ENCODE data around the gene TAGLN3.
"Not testable (repeated sequence)": the region's sequence is repeated elsewhere in the genome, so short reads cannot be mapped to it uniquely, and the experiment has no call there.

The TAGLN3 gene

GRCh38 chr3:112034436-112034835 is 35.7 kb downstream of the TAGLN3 start, which contains the start of gene TMPRSS7:
Gene TMPRSS7, plus strand, starts transcription at chr3:112034736. Its CDS starts 110 bp downstream, at chr3:112034846.
- Histone ChIP-seq H3K4me1 (ENCODE audit: control insufficient read depth, low read depth, low read length) (no peaks in the 10 kb centered on the region), H3K4me2 (ENCODE audit: low read length) (no peak within 1 kb of the TSS), H4K8ac (ENCODE audit: low read depth, low read length) (no peak within 1 kb of the TSS), H3K18ac (ENCODE audit: low read length) (no peak within 1 kb of the TSS), H3K27me3 (ENCODE audit: insufficient read depth, low read length, poor library complexity) (no peaks in the 10 kb centered on the region), H2BK15ac (replicated peaks; ENCODE audit: low read depth) (no peak within 1 kb of the TSS), H3K79me1 (ENCODE audit: low read length) (no peaks in the 10 kb centered on the region), H3K9ac (ENCODE audit: low read length) (no peak within 1 kb of the TSS), H3K23ac (ENCODE audit: low read length) (no peak within 1 kb of the TSS), H3K79me2 (ENCODE audit: control insufficient read depth, insufficient read depth, low read length) (no peaks in the 10 kb centered on the region), H2AK5ac (ENCODE audit: low read length) (no peak within 1 kb of the TSS), H2BK5ac (ENCODE audit: low read length) (no peak within 1 kb of the TSS), H4K5ac (ENCODE audit: low read length) (no peak within 1 kb of the TSS), H3K4me3 (ENCODE audit: low read length) (no peak within 1 kb of the TSS), H3K4ac (ENCODE audit: low read depth, low read length) (no peak within 1 kb of the TSS), H3K36me3 (ENCODE audit: control insufficient read depth, insufficient read depth, low read length) (no peaks in the 10 kb centered on the region), H3K56ac (ENCODE audit: low read length) (no peak within 1 kb of the TSS), H2BK120ac (ENCODE audit: low read depth, low read length) (no peak within 1 kb of the TSS), H3K27ac (ENCODE audit: low read depth, low read length) (no peak within 1 kb of the TSS)
- DNase-seq: no peak
- no CpG with 5 or more reads among the region's 4 CpGs for WGBS (ENCODE audit: extremely low coverage, insufficient coverage, low lambda C conversion rate)

- WGBS (ENCODE audit: extremely low coverage, insufficient coverage, low lambda C conversion rate): no CpG with 5 or more reads among the region's 3 CpGs
- H2BK15ac ChIP-seq (replicated peaks; ENCODE audit: low read depth): no peak overlapping the region
- H2BK5ac ChIP-seq (ENCODE audit: low read length): no peak overlapping the region
- no peak overlapping the region for H3K4ac ChIP-seq (ENCODE audit: low read depth, low read length)
- H3K56ac ChIP-seq (ENCODE audit: low read length): no peak overlapping the region
- H2BK120ac ChIP-seq (ENCODE audit: low read depth, low read length): no peak overlapping the region
- no peaks in the 10 kb centered on the region for H3K4me1 ChIP-seq (ENCODE audit: control insufficient read depth, low read depth, low read length)
- H3K27ac ChIP-seq (ENCODE audit: low read depth, low read length): no peak overlapping the region
- no peaks in the 10 kb centered on the region for H3K79me2 ChIP-seq (ENCODE audit: control insufficient read depth, insufficient read depth, low read length)
- H3K79me1 ChIP-seq (ENCODE audit: low read length): no peaks in the 10 kb centered on the region
- H3K23ac ChIP-seq (ENCODE audit: low read length): no peak overlapping the region
- H3K36me3 ChIP-seq (ENCODE audit: control insufficient read depth, insufficient read depth, low read length): no peaks in the 10 kb centered on the region
- H3K4me3 ChIP-seq (ENCODE audit: low read length): no peak overlapping the region
- H3K9ac ChIP-seq (ENCODE audit: low read length): no peak overlapping the region
- DNase-seq: no peak
- H3K4me2 ChIP-seq (ENCODE audit: low read length): no peak overlapping the region
- no peak overlapping the region for H4K8ac ChIP-seq (ENCODE audit: low read depth, low read length)
- H3K27me3 ChIP-seq (ENCODE audit: insufficient read depth, low read length, poor library complexity): no peaks in the 10 kb centered on the region
- H3K18ac ChIP-seq (ENCODE audit: low read length): no peak overlapping the region
- H4K5ac ChIP-seq (ENCODE audit: low read length): no peak overlapping the region
- no peak overlapping the region for H2AK5ac ChIP-seq (ENCODE audit: low read length)
These were observed 36.5 kb downstream of the TAGLN3 start for GRCh38 chr3:112035241-112035640.

GRCh38 chr3:112037194-112037593 is 38.5 kb downstream of the TAGLN3 start:
- H3K23ac ChIP-seq (ENCODE audit: low read length); H2BK15ac ChIP-seq (replicated peaks; ENCODE audit: low read depth); H3K4me2 ChIP-seq (ENCODE audit: low read length); H3K79me1 ChIP-seq (ENCODE audit: low read length); H2BK5ac ChIP-seq (ENCODE audit: low read length); H3K9ac ChIP-seq (ENCODE audit: low read length); H3K4ac ChIP-seq (ENCODE audit: low read depth, low read length); H3K79me2 ChIP-seq (ENCODE audit: control insufficient read depth, insufficient read depth, low read length); H3K18ac ChIP-seq (ENCODE audit: low read length); H3K27ac ChIP-seq (ENCODE audit: low read depth, low read length); H3K4me1 ChIP-seq (ENCODE audit: control insufficient read depth, low read depth, low read length); H3K36me3 ChIP-seq (ENCODE audit: control insufficient read depth, insufficient read depth, low read length); H2BK120ac ChIP-seq (ENCODE audit: low read depth, low read length); H4K8ac ChIP-seq (ENCODE audit: low read depth, low read length); H2AK5ac ChIP-seq (ENCODE audit: low read length); H3K27me3 ChIP-seq (ENCODE audit: insufficient read depth, low read length, poor library complexity); H3K4me3 ChIP-seq (ENCODE audit: low read length); H3K56ac ChIP-seq (ENCODE audit: low read length); DNase-seq; H4K5ac ChIP-seq (ENCODE audit: low read length): not testable (repeated sequence)
- WGBS (ENCODE audit: extremely low coverage, insufficient coverage, low lambda C conversion rate): no CpG with 5 or more reads among the region's 4 CpGs

DNA sequence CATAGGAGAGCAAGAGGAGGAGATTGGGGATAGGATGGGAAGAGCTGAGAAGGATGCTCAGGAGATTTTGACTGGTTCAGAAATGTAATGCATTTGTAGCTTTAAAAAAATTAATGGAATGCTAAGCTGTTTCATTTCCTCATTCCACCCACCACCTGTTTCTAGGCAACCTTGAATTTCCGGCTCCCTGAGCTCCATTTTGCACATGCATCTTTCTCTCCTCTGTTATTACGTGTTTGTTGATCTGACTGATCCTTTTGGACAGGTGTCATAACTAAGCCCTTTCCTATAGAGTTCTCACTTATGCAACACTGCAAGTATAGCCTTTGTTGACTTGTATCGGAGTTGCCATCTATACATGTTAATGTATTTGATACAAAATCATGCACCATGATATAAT is 40.1 kb downstream of the TAGLN3 start:
- H2BK5ac ChIP-seq (ENCODE audit: low read length): no peak overlapping the region
- no peaks in the 10 kb centered on the region for H3K79me1 ChIP-seq (ENCODE audit: low read length)
- no peak overlapping the region for H3K23ac ChIP-seq (ENCODE audit: low read length)
- H3K27ac ChIP-seq (ENCODE audit: low read depth, low read length): no peak overlapping the region
- H2BK15ac ChIP-seq (replicated peaks; ENCODE audit: low read depth): no peak overlapping the region
- H2BK120ac ChIP-seq (ENCODE audit: low read depth, low read length): no peak overlapping the region
- H3K4me2 ChIP-seq (ENCODE audit: low read length): no peak overlapping the region
- no peak for DNase-seq
- H3K4me3 ChIP-seq (ENCODE audit: low read length): no peak overlapping the region
- H3K36me3 ChIP-seq (ENCODE audit: control insufficient read depth, insufficient read depth, low read length): no peaks in the 10 kb centered on the region
- H3K9ac ChIP-seq (ENCODE audit: low read length): no peak overlapping the region
- no peaks in the 10 kb centered on the region for H3K79me2 ChIP-seq (ENCODE audit: control insufficient read depth, insufficient read depth, low read length)
- no peak overlapping the region for H4K5ac ChIP-seq (ENCODE audit: low read length)
- H4K8ac ChIP-seq (ENCODE audit: low read depth, low read length): no peak overlapping the region
- no peak overlapping the region for H3K18ac ChIP-seq (ENCODE audit: low read length)
- H3K4me1 ChIP-seq (ENCODE audit: control insufficient read depth, low read depth, low read length): no peaks in the 10 kb centered on the region
- no peaks in the 10 kb centered on the region for H3K27me3 ChIP-seq (ENCODE audit: insufficient read depth, low read length, poor library complexity)
- no peak overlapping the region for H2AK5ac ChIP-seq (ENCODE audit: low read length)
- H3K4ac ChIP-seq (ENCODE audit: low read depth, low read length): no peak overlapping the region
- no peak overlapping the region for H3K56ac ChIP-seq (ENCODE audit: low read length)
- WGBS (ENCODE audit: extremely low coverage, insufficient coverage, low lambda C conversion rate): no CpG with 5 or more reads among the region's 3 CpGs

- H3K27me3 ChIP-seq (ENCODE audit: insufficient read depth, low read length, poor library complexity): no peaks in the 10 kb centered on the region
- no peak overlapping the region for H3K23ac ChIP-seq (ENCODE audit: low read length)
- H3K9ac ChIP-seq (ENCODE audit: low read length): no peak overlapping the region
- no peak overlapping the region for H2BK120ac ChIP-seq (ENCODE audit: low read depth, low read length)
- H3K36me3 ChIP-seq (ENCODE audit: control insufficient read depth, insufficient read depth, low read length): no peaks in the 10 kb centered on the region
- no peak overlapping the region for H2BK15ac ChIP-seq (replicated peaks; ENCODE audit: low read depth)
- no peaks in the 10 kb centered on the region for H3K79me2 ChIP-seq (ENCODE audit: control insufficient read depth, insufficient read depth, low read length)
- H4K8ac ChIP-seq (ENCODE audit: low read depth, low read length): no peak overlapping the region
- no peak overlapping the region for H2AK5ac ChIP-seq (ENCODE audit: low read length)
- no peak overlapping the region for H3K27ac ChIP-seq (ENCODE audit: low read depth, low read length)
- H3K56ac ChIP-seq (ENCODE audit: low read length): no peak overlapping the region
- no peak for DNase-seq
- H3K18ac ChIP-seq (ENCODE audit: low read length): no peak overlapping the region
- no peaks in the 10 kb centered on the region for H3K4me1 ChIP-seq (ENCODE audit: control insufficient read depth, low read depth, low read length)
- no peak overlapping the region for H3K4me3 ChIP-seq (ENCODE audit: low read length)
- no peaks in the 10 kb centered on the region for H3K79me1 ChIP-seq (ENCODE audit: low read length)
- H2BK5ac ChIP-seq (ENCODE audit: low read length): no peak overlapping the region
- no peak overlapping the region for H3K4ac ChIP-seq (ENCODE audit: low read depth, low read length)
- no peak overlapping the region for H4K5ac ChIP-seq (ENCODE audit: low read length)
- H3K4me2 ChIP-seq (ENCODE audit: low read length): no peak overlapping the region
These were observed 42.6 kb downstream of the TAGLN3 start for GRCh38 chr3:112041321-112041720.

DNA sequence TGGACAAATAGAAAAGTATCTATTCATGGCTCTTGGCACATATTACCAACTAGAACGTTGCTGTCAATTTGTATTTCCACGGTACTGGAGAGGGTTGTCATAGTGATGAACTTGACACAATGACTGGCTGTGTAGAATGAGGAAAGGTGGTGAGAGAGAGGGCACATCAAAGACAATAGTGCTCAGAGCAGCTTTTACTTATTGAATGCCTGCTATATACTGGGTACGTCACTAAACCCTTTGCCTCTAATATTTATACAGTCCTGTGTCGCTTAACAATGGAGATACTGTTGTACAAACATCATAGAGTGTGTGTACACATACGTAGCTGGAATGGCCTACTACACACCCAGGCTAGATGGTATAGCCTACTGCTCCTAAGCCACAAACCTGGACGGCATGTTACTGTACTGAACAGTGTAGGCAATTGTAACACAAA is 44.1 kb downstream of the TAGLN3 start:
- no peak overlapping the region for H2AK5ac ChIP-seq (ENCODE audit: low read length)
- no peak for DNase-seq
- no peak overlapping the region for H2BK5ac ChIP-seq (ENCODE audit: low read length)
- no peak overlapping the region for H3K9ac ChIP-seq (ENCODE audit: low read length)
- no peak overlapping the region for H3K4me3 ChIP-seq (ENCODE audit: low read length)
- WGBS (ENCODE audit: extremely low coverage, insufficient coverage, low lambda C conversion rate): no CpG with 5 or more reads among the region's 6 CpGs
- no peaks in the 10 kb centered on the region for H3K79me2 ChIP-seq (ENCODE audit: control insufficient read depth, insufficient read depth, low read length)
- no peaks in the 10 kb centered on the region for H3K27me3 ChIP-seq (ENCODE audit: insufficient read depth, low read length, poor library complexity)
- H3K36me3 ChIP-seq (ENCODE audit: control insufficient read depth, insufficient read depth, low read length): no peaks in the 10 kb centered on the region
- no peak overlapping the region for H3K18ac ChIP-seq (ENCODE audit: low read length)
- no peak overlapping the region for H3K27ac ChIP-seq (ENCODE audit: low read depth, low read length)
- H2BK15ac ChIP-seq (replicated peaks; ENCODE audit: low read depth): no peak overlapping the region
- H4K8ac ChIP-seq (ENCODE audit: low read depth, low read length): no peak overlapping the region
- no peaks in the 10 kb centered on the region for H3K4me1 ChIP-seq (ENCODE audit: control insufficient read depth, low read depth, low read length)
- no peak overlapping the region for H4K5ac ChIP-seq (ENCODE audit: low read length)
- H3K23ac ChIP-seq (ENCODE audit: low read length): no peak overlapping the region
- no peak overlapping the region for H3K4ac ChIP-seq (ENCODE audit: low read depth, low read length)
- H3K79me1 ChIP-seq (ENCODE audit: low read length): no peaks in the 10 kb centered on the region
- H2BK120ac ChIP-seq (ENCODE audit: low read depth, low read length): no peak overlapping the region
- no peak overlapping the region for H3K56ac ChIP-seq (ENCODE audit: low read length)
- no peak overlapping the region for H3K4me2 ChIP-seq (ENCODE audit: low read length)

All from mesendoderm (in vitro differentiated cells).